Central memory CD8-positive, alpha-beta T cell (primary cell): Measurements from ENCODE around the gene SMARCAL1.

Experiments used
- ATAC-seq: fragments of 150-1000 bp; cut with Tn5 transposase; replicated peaks from 2 replicates; pipeline ENCODE4 v1.10.0; 2022; ENCODE audit warnings: mild to moderate bottlenecking, moderate FRiP score, moderate number of reproducible peaks; ENCODE audit not compliant: poor library complexity, severe bottlenecking; ENCODE audit errors: extremely low read depth
- DNase-seq, 2 donors: peaks; one replicate each; pipeline ENCODE4 v3.0.0; 2021; ENCODE audit warnings: low spot score in 2 of 2
- H3K27ac Mint-ChIP-seq: one replicate; pipeline ENCODE4 v1.8.0; 2022; ENCODE audit warnings: low read depth, mild to moderate bottlenecking, moderate library complexity, mixed read lengths
- H3K27me3 Mint-ChIP-seq: one replicate; pipeline ENCODE4 v1.8.0; 2022; ENCODE audit warnings: mixed read lengths
- H3K36me3 Mint-ChIP-seq: one replicate; pipeline ENCODE4 v1.8.0; 2022; ENCODE audit warnings: mild to moderate bottlenecking, moderate library complexity, mixed read lengths; ENCODE audit not compliant: insufficient read depth
- H3K4me1 Mint-ChIP-seq: one replicate; pipeline ENCODE4 v1.8.0; 2022; ENCODE audit warnings: mixed read lengths
- H3K4me3 Mint-ChIP-seq: one replicate; pipeline ENCODE4 v1.8.0; 2022; ENCODE audit warnings: mild to moderate bottlenecking, moderate library complexity, mixed read lengths
- H3K9me3 Mint-ChIP-seq: one replicate; pipeline ENCODE4 v1.8.0; 2022; ENCODE audit warnings: mixed read lengths

Gene SMARCAL1

GRCh38 chr2:216404010-216404618 lies 8.2 kb upstream of the SMARCAL1 start:
- H3K4me3 Mint-ChIP-seq, result no peak overlapping the region
- H3K9me3 Mint-ChIP-seq, result no peaks in the 10 kb centered on the region
- H3K36me3 Mint-ChIP-seq, result peaks cover 2% of the 10 kb centered on the region
- H3K27ac Mint-ChIP-seq, result no peak overlapping the region
- DNase-seq (peak in 1 of 2 donors; percentile 19), ATAC-seq (no peak)
- peaks cover 9% of the 10 kb centered on the region for H3K27me3 Mint-ChIP-seq
- no peaks in the 10 kb centered on the region for H3K4me1 Mint-ChIP-seq

GRCh38 chr2:216405588-216405987 lies 6.7 kb upstream of the SMARCAL1 start:
- H3K4me3 Mint-ChIP-seq, result no peak overlapping the region
- H3K27ac Mint-ChIP-seq, result no peak overlapping the region
- H3K4me1 Mint-ChIP-seq, result no peaks in the 10 kb centered on the region
- H3K27me3 Mint-ChIP-seq, result peaks cover 9% of the 10 kb centered on the region
- no peaks in the 10 kb centered on the region for H3K9me3 Mint-ChIP-seq
- DNase-seq (no peak), ATAC-seq (no peak)
- peaks cover 2% of the 10 kb centered on the region for H3K36me3 Mint-ChIP-seq

- peaks cover 2% of the 10 kb centered on the region for H3K4me1 Mint-ChIP-seq
- no peak for ATAC-seq
- no peak overlapping the region for H3K27ac Mint-ChIP-seq
- H3K9me3 Mint-ChIP-seq, result no peaks in the 10 kb centered on the region
- no peak overlapping the region for H3K4me3 Mint-ChIP-seq
- no peak for DNase-seq
- peaks cover 9% of the 10 kb centered on the region for H3K27me3 Mint-ChIP-seq
- H3K36me3 Mint-ChIP-seq, result peaks cover 2% of the 10 kb centered on the region
Observed at GRCh38 chr2:216406826-216407225, 5.5 kb upstream of the SMARCAL1 start.

GRCh38 chr2:216408426-216409290 lies 3.6 kb upstream of the SMARCAL1 start:
- Mint-ChIP-seq H3K9me3 (no peaks in the 10 kb centered on the region), H3K27ac (no peak overlapping the region), H3K4me1 (peaks cover 18% of the 10 kb centered on the region), H3K4me3 (no peak overlapping the region), H3K36me3 (peaks cover 5% of the 10 kb centered on the region), H3K27me3 (peaks cover 9% of the 10 kb centered on the region)
- no peak for DNase-seq
- ATAC-seq, result no peak

- H3K27ac Mint-ChIP-seq, result no peak overlapping the region
- peaks cover 9% of the 10 kb centered on the region for H3K27me3 Mint-ChIP-seq
- DNase-seq (no peak), ATAC-seq (no peak)
- H3K36me3 Mint-ChIP-seq, result peaks cover 10% of the 10 kb centered on the region
- peaks cover 20% of the 10 kb centered on the region for H3K4me1 Mint-ChIP-seq
- H3K4me3 Mint-ChIP-seq, result no peak overlapping the region
- no peaks in the 10 kb centered on the region for H3K9me3 Mint-ChIP-seq
Observed at GRCh38 chr2:216410550-216410949, 1.7 kb upstream of the SMARCAL1 start.

GRCh38 chr2:216413882-216414281 lies 1.6 kb downstream of the SMARCAL1 start:
- Mint-ChIP-seq H3K4me3 (peak overlapping the region; percentile 99), H3K27ac (no peak overlapping the region), H3K27me3 (no peaks in the 10 kb centered on the region), H3K9me3 (no peaks in the 10 kb centered on the region), H3K4me1 (peaks cover 39% of the 10 kb centered on the region), H3K36me3 (peaks cover 8% of the 10 kb centered on the region)
- DNase-seq (no peak), ATAC-seq (no peak)

GRCh38 chr2:216414772-216415319 lies 2.6 kb downstream of the SMARCAL1 start:
- Mint-ChIP-seq H3K4me1 (peaks cover 39% of the 10 kb centered on the region), H3K4me3 (no peak overlapping the region), H3K36me3 (peaks cover 13% of the 10 kb centered on the region), H3K27ac (no peak overlapping the region), H3K9me3 (no peaks in the 10 kb centered on the region), H3K27me3 (no peaks in the 10 kb centered on the region)
- no peak for ATAC-seq
- DNase-seq, result no peak

- no peak for DNase-seq
- Mint-ChIP-seq H3K27me3 (no peaks in the 10 kb centered on the region), H3K36me3 (peaks cover 18% of the 10 kb centered on the region), H3K4me1 (peaks cover 45% of the 10 kb centered on the region), H3K27ac (no peak overlapping the region), H3K4me3 (no peak overlapping the region), H3K9me3 (no peaks in the 10 kb centered on the region)
- no peak for ATAC-seq
Observed at GRCh38 chr2:216415541-216415940, 3.3 kb downstream of the SMARCAL1 start.

- ATAC-seq, result no peak
- no peaks in the 10 kb centered on the region for H3K9me3 Mint-ChIP-seq
- H3K4me1 Mint-ChIP-seq, result peaks cover 43% of the 10 kb centered on the region
- H3K4me3 Mint-ChIP-seq, result no peak overlapping the region
- no peaks in the 10 kb centered on the region for H3K27me3 Mint-ChIP-seq
- H3K27ac Mint-ChIP-seq, result no peak overlapping the region
- no peak for DNase-seq
- H3K36me3 Mint-ChIP-seq, result peaks cover 22% of the 10 kb centered on the region
Observed at GRCh38 chr2:216416571-216417307, 4.5 kb downstream of the SMARCAL1 start.

GRCh38 chr2:216418981-216419380 lies 6.7 kb downstream of the SMARCAL1 start:
- Mint-ChIP-seq H3K4me1 (peaks cover 40% of the 10 kb centered on the region), H3K4me3 (no peak overlapping the region), H3K27me3 (no peaks in the 10 kb centered on the region), H3K9me3 (no peaks in the 10 kb centered on the region), H3K27ac (no peak overlapping the region), H3K36me3 (peaks cover 31% of the 10 kb centered on the region)
- ATAC-seq (no peak), DNase-seq (no peak)

GRCh38 chr2:216420367-216421101 lies 8.2 kb downstream of the SMARCAL1 start:
- peaks cover 36% of the 10 kb centered on the region for H3K36me3 Mint-ChIP-seq

GRCh38 chr2:216423071-216423470 lies 10.8 kb downstream of the SMARCAL1 start:
- no peak for DNase-seq
- Mint-ChIP-seq H3K27ac (no peak overlapping the region), H3K4me1 (peaks cover 27% of the 10 kb centered on the region), H3K4me3 (no peak overlapping the region), H3K36me3 (peaks cover 43% of the 10 kb centered on the region), H3K9me3 (no peaks in the 10 kb centered on the region), H3K27me3 (no peaks in the 10 kb centered on the region)
- no peak for ATAC-seq

More at GRCh38 chr2:216420367-216421101, 8.2 kb downstream of the SMARCAL1 start:
- DNase-seq, result no peak
- no peaks in the 10 kb centered on the region for H3K27me3 Mint-ChIP-seq
- H3K9me3 Mint-ChIP-seq, result no peaks in the 10 kb centered on the region
- no peak overlapping the region for H3K4me3 Mint-ChIP-seq
- no peak for ATAC-seq
- peaks cover 40% of the 10 kb centered on the region for H3K4me1 Mint-ChIP-seq
- no peak overlapping the region for H3K27ac Mint-ChIP-seq
